Measurements from ENCODE around the gene TCF7L1.
A peak's percentile ranks its signal among the peaks of the same experiment; 100 is the strongest.

The TCF7L1 gene

DNA sequence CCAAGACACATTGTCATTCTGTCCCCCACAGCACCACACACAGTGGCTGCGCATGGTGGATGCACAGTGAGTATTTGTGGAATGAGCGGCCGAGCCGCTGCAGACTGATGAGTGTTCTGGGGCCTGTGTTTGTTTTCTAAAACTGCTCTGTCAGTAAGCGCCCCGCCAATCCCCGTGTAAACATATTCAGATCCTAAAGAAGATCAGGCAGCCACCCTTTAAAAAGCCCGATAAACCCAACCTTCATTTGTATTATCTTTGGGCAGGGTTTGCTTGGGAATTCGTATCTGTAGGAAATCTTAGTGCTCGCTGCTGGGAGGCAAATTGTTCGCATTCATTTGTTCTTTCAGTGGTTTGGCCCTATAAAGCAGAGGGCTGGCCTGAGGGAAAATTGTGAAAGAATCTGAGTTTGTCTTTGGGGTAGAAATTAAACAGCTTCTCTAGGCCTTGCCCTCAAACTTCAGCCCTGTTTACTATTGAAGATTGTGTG, 126.0 kb downstream of the TCF7L1 start:
- peak; percentile 42 for DNase-seq (ENCODE audit: low read depth, low spot score)
- TF ChIP-seq, protein P1, sequence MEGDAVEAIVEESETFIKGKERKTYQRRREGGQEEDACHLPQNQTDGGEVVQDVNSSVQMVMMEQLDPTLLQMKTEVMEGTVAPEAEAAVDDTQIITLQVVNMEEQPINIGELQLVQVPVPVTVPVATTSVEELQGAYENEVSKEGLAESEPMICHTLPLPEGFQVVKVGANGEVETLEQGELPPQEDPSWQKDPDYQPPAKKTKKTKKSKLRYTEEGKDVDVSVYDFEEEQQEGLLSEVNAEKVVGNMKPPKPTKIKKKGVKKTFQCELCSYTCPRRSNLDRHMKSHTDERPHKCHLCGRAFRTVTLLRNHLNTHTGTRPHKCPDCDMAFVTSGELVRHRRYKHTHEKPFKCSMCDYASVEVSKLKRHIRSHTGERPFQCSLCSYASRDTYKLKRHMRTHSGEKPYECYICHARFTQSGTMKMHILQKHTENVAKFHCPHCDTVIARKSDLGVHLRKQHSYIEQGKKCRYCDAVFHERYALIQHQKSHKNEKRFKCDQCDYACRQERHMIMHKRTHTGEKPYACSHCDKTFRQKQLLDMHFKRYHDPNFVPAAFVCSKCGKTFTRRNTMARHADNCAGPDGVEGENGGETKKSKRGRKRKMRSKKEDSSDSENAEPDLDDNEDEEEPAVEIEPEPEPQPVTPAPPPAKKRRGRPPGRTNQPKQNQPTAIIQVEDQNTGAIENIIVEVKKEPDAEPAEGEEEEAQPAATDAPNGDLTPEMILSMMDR (IDR thresholded peaks at IDR 0.05; ENCODE audit: insufficient read depth, low read length, missing control alignments): no peak
- ChIA-PET CTCF (interaction anchor here (4.5 kb wide), 1 partner anchor 8 kb away, joined by 37 read pairs; no protein-coding TSS in a partner anchor), POLR2A (no interaction called here)
- no peak overlapping the region for H3K4me3 ChIP-seq (ENCODE audit: low read depth, low read length)

DNA sequence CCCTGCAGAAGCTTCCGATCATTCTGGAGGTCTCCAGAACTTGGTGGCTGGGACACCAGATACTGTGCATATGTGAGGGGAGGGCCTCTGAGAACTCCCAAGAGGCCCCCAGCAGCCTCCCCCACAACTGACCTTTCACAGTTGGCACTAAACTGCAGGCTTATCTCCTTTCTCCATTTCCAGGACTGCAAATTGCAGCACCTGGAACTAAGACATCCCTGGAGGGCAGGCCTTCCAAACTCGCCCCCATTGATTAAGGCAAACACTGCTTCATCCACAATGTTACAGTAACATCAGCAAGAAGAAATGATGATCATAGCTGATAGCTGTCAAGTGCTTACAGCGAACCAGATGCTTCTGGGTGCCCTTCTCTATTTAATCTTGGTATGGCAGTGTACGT, 126.7 kb downstream of the TCF7L1 start:
- CTCF ChIA-PET: no interaction called here
- DNase-seq (ENCODE audit: low read depth, low spot score): no peak
- POLR2A ChIA-PET: no interaction called here
- H3K4me3 ChIP-seq (ENCODE audit: low read depth, low read length): no peak overlapping the region
- TF ChIP-seq, protein P1 (IDR thresholded peaks at IDR 0.05; ENCODE audit: insufficient read depth, low read length, missing control alignments): no peak

DNA sequence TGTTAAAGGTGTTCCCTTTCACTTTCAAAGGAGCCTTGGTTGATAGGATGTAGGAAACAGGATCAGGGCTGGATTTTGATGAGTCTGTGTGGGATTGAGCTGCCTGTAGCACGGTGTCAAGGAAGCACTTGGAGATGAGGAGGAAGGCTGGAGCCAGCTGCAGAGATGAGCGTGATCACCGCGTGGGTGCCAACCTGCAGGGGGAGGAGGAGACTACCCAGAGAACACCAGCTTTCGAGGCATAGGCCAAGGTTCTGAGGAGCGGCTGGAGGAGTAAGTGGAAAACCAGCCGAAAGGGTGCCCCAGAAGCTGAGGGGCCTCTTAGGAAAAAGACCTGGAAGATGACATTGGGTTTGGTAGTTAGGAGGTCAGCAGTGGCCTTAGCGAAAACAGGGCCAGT, 130.4 kb downstream of the TCF7L1 start:
- TF ChIP-seq, protein P1 (IDR thresholded peaks at IDR 0.05; ENCODE audit: insufficient read depth, low read length, missing control alignments): no peak
- H3K4me3 ChIP-seq (ENCODE audit: low read depth, low read length): no peak overlapping the region
- CTCF ChIA-PET: interaction anchor here (0.9 to 5.4 kb wide), 6 partner anchors 9 to 337 kb away, joined by 3 to 66 read pairs (median 4); no protein-coding TSS in a partner anchor
- DNase-seq (ENCODE audit: low read depth, low spot score): no peak
- POLR2A ChIA-PET: no interaction called here

DNA sequence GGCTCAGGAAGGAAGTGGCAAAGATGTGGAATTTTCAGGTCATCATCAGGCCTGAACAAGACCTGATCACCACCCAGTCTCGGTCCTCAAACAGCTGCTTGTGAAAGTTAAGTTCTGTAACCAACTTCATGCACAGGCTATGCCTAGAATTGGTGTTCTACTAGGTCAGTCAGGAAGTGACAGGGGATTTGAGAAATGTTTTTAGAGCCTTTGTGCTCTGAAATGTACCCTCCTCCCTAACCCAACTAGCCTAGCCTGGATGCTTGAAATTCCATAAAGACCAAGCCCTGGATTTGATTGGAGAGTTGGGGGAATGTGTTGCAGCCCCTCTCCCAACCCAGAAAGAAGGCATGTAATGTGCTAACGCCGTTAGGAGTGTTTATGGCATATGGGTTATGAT, 131.3 kb downstream of the TCF7L1 start:
- peak; percentile 37 for DNase-seq (ENCODE audit: low read depth, low spot score)
- TF ChIP-seq, protein P1 (IDR thresholded peaks at IDR 0.05; ENCODE audit: insufficient read depth, low read length, missing control alignments): no peak
- H3K4me3 ChIP-seq (ENCODE audit: low read depth, low read length): no peak overlapping the region
- ChIA-PET POLR2A (no interaction called here), CTCF (interaction anchor here (0.7 to 5.4 kb wide), 6 partner anchors 8 to 338 kb away, joined by 3 to 66 read pairs (median 4); no protein-coding TSS in a partner anchor)

DNA sequence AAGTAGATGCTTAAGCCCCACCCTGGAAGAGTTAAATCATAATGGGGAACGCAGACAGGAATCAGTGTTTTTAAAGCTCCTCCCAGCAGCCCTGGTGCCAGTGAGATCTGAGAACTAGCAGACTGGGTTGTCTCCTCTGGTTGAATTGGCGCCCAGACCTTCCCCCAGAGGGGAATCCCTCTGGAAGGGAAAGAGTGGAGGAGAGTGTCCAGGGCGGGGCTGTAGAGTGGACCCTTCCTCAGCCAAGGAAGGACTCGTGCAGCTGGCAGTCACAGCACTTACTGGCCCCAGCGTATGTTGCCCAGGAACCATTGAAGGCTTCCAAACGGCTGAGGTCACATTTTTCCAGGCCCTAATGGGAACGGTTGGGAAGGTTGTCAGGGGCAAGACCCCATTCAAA, 132.1 kb downstream of the TCF7L1 start:
- H3K4me3 ChIP-seq (ENCODE audit: low read depth, low read length): no peak overlapping the region
- TF ChIP-seq, protein P1 (IDR thresholded peaks at IDR 0.05; ENCODE audit: insufficient read depth, low read length, missing control alignments): no peak
- ChIA-PET CTCF (interaction anchor here (0.6 to 5.4 kb wide), 16 partner anchors 9 to 199 kb away, joined by 3 to 66 read pairs (median 6); partner anchors contain the start of gene TCF7L1), POLR2A (interaction anchor here (0.6 kb wide), 1 partner anchor 17 kb away, joined by 3 read pairs; no protein-coding TSS in a partner anchor)
- no peak for DNase-seq (ENCODE audit: low read depth, low spot score)

DNA sequence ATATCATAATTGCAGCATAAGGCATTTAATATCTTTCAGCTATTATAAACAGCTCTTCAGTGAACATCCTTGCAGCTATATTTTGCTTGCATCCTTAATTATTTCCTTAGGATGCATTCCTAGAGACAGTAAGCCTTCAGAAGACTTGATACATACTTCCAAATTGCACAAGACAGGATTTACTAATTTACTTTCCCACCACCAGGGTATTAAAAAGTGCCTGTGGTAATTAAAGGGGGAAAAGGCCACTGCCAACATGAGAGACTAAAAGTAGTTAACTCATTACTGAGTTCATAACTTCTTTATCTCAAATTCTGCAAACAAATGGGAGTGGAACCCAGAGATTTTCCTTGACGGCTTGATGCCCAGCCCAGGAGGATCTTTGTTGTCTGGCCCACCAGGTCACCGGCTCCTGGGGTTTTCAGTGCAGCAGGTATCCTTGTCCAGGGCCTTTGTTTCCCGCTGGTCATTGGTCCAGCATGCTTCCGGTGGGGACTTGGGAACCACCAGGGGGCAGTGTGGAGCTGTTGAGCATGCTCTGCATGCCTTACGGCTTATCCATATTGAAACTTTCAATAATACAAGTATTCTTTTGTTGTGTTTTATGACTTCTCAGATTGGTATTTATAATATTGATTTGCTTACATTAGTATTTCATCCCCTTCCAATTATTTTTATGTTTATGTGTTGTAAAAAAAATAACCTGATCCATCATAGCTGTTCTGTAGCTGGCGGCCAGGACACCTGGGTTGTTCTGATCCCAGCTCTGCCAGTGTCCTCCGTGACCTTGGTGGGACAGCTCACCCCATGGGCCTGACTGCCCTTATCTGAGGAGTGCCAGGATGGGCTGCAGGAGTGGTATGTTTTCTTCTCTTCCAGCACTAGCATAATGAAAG, 133.2 kb downstream of the TCF7L1 start:
- CTCF ChIA-PET: interaction anchor here (0.6 to 5.4 kb wide), 25 partner anchors 10 to 217 kb away, joined by 3 to 66 read pairs (median 6); partner anchors contain the start of gene TCF7L1
- POLR2A ChIA-PET: interaction anchor here (0.6 to 1.4 kb wide), 2 partner anchors 18 to 133 kb away, joined by 3 to 4 read pairs; partner anchors contain the start of gene TCF7L1
- no peak for DNase-seq (ENCODE audit: low read depth, low spot score)
- TF ChIP-seq, protein P1 (IDR thresholded peaks at IDR 0.05; ENCODE audit: insufficient read depth, low read length, missing control alignments): peak; percentile 80
- H3K4me3 ChIP-seq (ENCODE audit: low read depth, low read length): no peak overlapping the region

All from AG04449 (cell line).